ENCODE data around the gene RORB.
A peak's percentile ranks its signal among the peaks of the same experiment; 100 is the strongest.

RORB gene

DNA sequence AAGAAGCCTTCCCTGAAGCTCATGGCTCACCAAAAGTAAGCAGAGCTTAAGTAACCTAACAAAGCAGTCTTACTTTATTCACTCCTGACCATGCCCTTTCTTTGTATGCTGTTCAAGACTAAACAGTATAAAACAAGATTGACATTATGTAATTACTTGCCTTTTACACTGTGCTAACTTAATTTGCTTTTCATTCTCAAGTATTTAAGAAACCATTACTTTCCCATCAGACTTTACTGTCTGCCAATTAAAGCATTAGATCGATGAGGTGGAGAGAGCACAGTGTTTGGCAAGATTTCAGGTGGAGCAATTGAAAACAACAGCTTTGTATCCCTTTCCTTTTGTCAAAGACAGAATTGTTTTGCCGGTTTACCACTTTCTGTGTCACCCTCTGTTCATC, 98.2 kb downstream of the RORB start:
- H3K27ac ChIP-seq: no peak overlapping the region
- TF ChIP-seq CTCF (conservative IDR thresholded peaks at IDR 0.05): no peak

- TF ChIP-seq CTCF (conservative IDR thresholded peaks at IDR 0.05): no peak
- no peak overlapping the region for H3K27ac ChIP-seq
Measured at GRCh38 chr9:74598874-74599273, 101.7 kb downstream of the RORB start.

DNA sequence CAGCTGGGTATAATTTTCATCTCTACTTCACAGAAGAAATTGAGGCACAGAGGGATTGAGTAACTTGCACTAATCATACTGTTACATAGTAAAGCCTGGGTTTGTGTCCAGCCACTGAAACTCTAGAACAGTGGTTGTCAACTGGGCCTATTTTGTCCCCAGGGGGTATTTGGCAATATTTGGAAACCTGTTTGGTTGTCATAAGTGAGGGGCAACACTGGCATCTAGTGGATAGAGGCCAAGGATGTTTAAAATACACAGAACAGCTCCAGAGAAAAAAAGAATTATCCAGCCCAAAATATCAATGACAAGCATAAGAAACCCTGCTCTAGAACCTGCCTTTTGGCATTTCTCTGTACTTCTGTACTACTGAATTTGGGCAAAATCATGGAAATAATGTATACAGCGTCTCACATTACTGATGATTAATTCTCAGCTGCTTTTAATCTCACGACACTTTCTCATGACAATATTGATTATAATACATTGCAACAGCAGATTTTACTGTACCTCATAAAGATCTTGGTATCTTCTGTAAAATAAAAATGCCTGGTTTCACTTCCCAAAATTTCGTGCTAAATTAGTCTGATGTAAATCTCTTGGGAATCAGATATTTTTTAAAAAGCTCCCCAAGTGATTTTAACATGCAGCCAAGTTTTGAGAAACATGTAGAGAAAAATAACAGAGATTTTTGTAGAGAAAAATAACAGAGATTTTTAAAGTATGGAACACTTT, 112.7 kb downstream of the RORB start:
- H3K27ac ChIP-seq: no peak overlapping the region
- TF ChIP-seq CTCF (conservative IDR thresholded peaks at IDR 0.05): peak; percentile 58

GRCh38 chr9:74610523-74611061, 113.5 kb downstream of the RORB start:
- no peak overlapping the region for H3K27ac ChIP-seq
- TF ChIP-seq CTCF (conservative IDR thresholded peaks at IDR 0.05): no peak

GRCh38 chr9:74630228-74630627, 133.1 kb downstream of the RORB start:
- TF ChIP-seq CTCF (conservative IDR thresholded peaks at IDR 0.05): no peak

GRCh38 chr9:74639112-74639511, 142.0 kb downstream of the RORB start:
- no peak for TF ChIP-seq CTCF (conservative IDR thresholded peaks at IDR 0.05)
- 0 out of 2 replicates have a peak overlapping the region, but pooled peaks have one; percentile 12 for H3K27ac ChIP-seq

More at GRCh38 chr9:74630228-74630627, 133.1 kb downstream of the RORB start:
- peak overlapping the region; percentile 49 for H3K27ac ChIP-seq

DNA sequence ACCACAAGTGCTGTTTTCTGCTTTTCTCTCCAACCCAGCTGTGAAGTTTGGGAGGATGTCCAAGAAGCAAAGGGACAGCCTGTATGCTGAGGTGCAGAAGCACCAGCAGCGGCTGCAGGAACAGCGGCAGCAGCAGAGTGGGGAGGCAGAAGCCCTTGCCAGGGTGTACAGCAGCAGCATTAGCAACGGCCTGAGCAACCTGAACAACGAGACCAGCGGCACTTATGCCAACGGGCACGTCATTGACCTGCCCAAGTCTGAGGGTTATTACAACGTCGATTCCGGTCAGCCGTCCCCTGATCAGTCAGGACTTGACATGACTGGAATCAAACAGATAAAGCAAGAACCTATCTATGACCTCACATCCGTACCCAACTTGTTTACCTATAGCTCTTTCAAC, 145.2 kb downstream of the RORB start:
- peak overlapping the region; percentile 45; the same call in 1 of the 2 replicates for H3K27ac ChIP-seq
- TF ChIP-seq CTCF (conservative IDR thresholded peaks at IDR 0.05): no peak

Measured in VCaP (cell line).